HEK293 (cell line): ENCODE data around the gene RSBN1L.

Experiments
- SP2 ChIP-seq: fragments of 450-650 bp; formaldehyde crosslinking; IDR thresholded peaks from 2 replicates; pipeline ENCODE4 v1.5.1; 2016; ENCODE audit warnings: missing biosample characterization, missing genetic modification characterization
- ZBTB10 ChIP-seq: fragments of 450-650 bp; formaldehyde crosslinking; IDR thresholded peaks from 2 replicates; pipeline ENCODE4 v1.5.1; 2016; ENCODE audit warnings: missing biosample characterization, missing genetic modification characterization
- ZEB2 ChIP-seq: fragments of 450-650 bp; formaldehyde crosslinking; IDR thresholded peaks from 2 replicates; pipeline ENCODE4 v1.5.1; 2016; ENCODE audit warnings: missing biosample characterization, missing genetic modification characterization
- TF ChIP-seq, protein P1 (sequence below): fragments of 450-650 bp; formaldehyde crosslinking; IDR thresholded peaks from 2 replicates; pipeline ENCODE4 v1.5.1; 2016; ENCODE audit warnings: missing biosample characterization, missing genetic modification characterization

DNA sequence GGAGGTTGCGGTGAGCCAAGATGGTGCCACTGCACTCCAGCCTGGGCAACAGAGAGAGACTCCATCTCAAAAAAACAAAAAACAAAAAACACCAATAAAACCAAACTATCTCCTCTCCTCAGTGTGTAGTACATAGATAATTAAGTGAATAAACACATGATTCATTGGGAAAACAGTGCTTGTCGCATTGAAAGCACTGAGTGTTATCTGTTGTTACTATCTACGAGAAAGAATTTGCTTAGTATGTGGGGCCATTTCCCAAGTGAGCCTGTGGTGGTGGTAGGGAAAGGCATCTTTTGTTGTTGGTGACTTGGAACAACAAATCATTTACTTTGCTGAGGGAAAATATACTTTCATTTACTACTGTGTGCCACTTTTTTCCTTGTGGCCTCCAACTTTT lies 42.6 kb downstream of the RSBN1L start:
- TF ChIP-seq ZEB2 (tag by site-specific recombination), result peak; percentile 57; the same call in 1 of the 2 replicates
- TF ChIP-seq ZBTB10 (tag by site-specific recombination), result no peak
- TF ChIP-seq, protein P1, sequence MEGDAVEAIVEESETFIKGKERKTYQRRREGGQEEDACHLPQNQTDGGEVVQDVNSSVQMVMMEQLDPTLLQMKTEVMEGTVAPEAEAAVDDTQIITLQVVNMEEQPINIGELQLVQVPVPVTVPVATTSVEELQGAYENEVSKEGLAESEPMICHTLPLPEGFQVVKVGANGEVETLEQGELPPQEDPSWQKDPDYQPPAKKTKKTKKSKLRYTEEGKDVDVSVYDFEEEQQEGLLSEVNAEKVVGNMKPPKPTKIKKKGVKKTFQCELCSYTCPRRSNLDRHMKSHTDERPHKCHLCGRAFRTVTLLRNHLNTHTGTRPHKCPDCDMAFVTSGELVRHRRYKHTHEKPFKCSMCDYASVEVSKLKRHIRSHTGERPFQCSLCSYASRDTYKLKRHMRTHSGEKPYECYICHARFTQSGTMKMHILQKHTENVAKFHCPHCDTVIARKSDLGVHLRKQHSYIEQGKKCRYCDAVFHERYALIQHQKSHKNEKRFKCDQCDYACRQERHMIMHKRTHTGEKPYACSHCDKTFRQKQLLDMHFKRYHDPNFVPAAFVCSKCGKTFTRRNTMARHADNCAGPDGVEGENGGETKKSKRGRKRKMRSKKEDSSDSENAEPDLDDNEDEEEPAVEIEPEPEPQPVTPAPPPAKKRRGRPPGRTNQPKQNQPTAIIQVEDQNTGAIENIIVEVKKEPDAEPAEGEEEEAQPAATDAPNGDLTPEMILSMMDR (tag by site-specific recombination), result no peak
- TF ChIP-seq SP2, result no peak
